Endodermal cell (in vitro differentiated cells): ENCODE measurements around the gene PTPRE. TPM values are rescaled to one million over a fixed set of nuclear protein-coding genes. Genes with fewer than 3 reads are reported as not detected.

Experiments used
- DNase-seq: peaks from one replicate; pipeline ENCODE4 v3.0.0-alpha.2; 2017
- H3K27ac ChIP-seq: 2 replicates; pipeline ENCODE4 v1.5.1; 2013; ENCODE audit warnings: mild to moderate bottlenecking, low read depth, low read length, moderate library complexity
- H3K27me3 ChIP-seq: 2 replicates; pipeline ENCODE4 v1.6.1; 2013; ENCODE audit warnings: mild to moderate bottlenecking, low read length, moderate library complexity; ENCODE audit not compliant: insufficient read depth, control insufficient read depth, poor library complexity, severe bottlenecking
- H3K36me3 ChIP-seq: 2 replicates; pipeline ENCODE4 v1.7.0; 2013; ENCODE audit warnings: mild to moderate bottlenecking, low read length, moderate library complexity; ENCODE audit not compliant: control insufficient read depth, insufficient read depth
- H3K4me1 ChIP-seq: one replicate; pipeline ENCODE4 v1.7.0; 2013; ENCODE audit warnings: low read length; ENCODE audit not compliant: control insufficient read depth, insufficient read depth
- H3K4me3 ChIP-seq: 2 replicates; pipeline ENCODE4 v1.5.1; 2013; ENCODE audit warnings: mild to moderate bottlenecking, low read length, moderate library complexity
- H3K9ac ChIP-seq: 2 replicates; pipeline ENCODE4 v1.6.1; 2013; ENCODE audit warnings: mild to moderate bottlenecking, low read length, moderate library complexity; ENCODE audit not compliant: poor library complexity, severe bottlenecking; ENCODE audit errors: extremely low read depth
- H3K9me3 ChIP-seq: 2 replicates; pipeline ENCODE4 v1.6.1; 2013; ENCODE audit warnings: mild to moderate bottlenecking, low read length, moderate library complexity; ENCODE audit not compliant: control insufficient read depth
- H3K27ac Mint-ChIP-seq: 2 replicates; pipeline ENCODE4 v1.8.0; 2020; ENCODE audit warnings: mixed read lengths
- H3K27me3 Mint-ChIP-seq: 2 replicates; pipeline ENCODE4 v1.8.0; 2021; ENCODE audit warnings: mild to moderate bottlenecking, mixed read lengths; ENCODE audit not compliant: insufficient read depth
- H3K36me3 Mint-ChIP-seq: 2 replicates; pipeline ENCODE4 v1.8.0; 2020; ENCODE audit warnings: low read depth, mixed read lengths
- H3K4me1 Mint-ChIP-seq: 2 replicates; pipeline ENCODE4 v1.8.0; 2020; ENCODE audit warnings: mixed read lengths
- H3K4me3 Mint-ChIP-seq: 2 replicates; pipeline ENCODE4 v1.8.0; 2020; ENCODE audit warnings: mild to moderate bottlenecking, moderate library complexity, mixed read lengths
- H3K9me3 Mint-ChIP-seq: 2 replicates; pipeline ENCODE4 v1.8.0; 2020; ENCODE audit warnings: mild to moderate bottlenecking, mixed read lengths
- WGBS, 2 experiments: methylation state at CpG; one replicate each; pipeline versions ENCODE4 v1.1.5 to v1.1.7; 2013; ENCODE audit warnings: missing lambda C conversion rate in 2 of 2, mixed read lengths in 1 of 2; ENCODE audit not compliant: insufficient coverage in 1 of 2, insufficient read length in 1 of 2; 5-methylcytosine and 5-hydroxymethylcytosine counted together
- total RNA-seq, 2 donors: library from RNA; stranded (reverse); fragmentation: NEBNext Ultra II Directional in 1 of 2; extraction: Animal tissue kit (Norgen Biotek cat#: 25700) in 1 of 2; gene quantifications; 2 replicates in 1 of 2; 3 replicates in 1 of 2; pipeline ENCODE4 v1.2.1, GENCODE V29; 2021
- TF ChIP-seq, protein P1 (sequence below): fragments of 200-600 bp; sonication (generic); conservative IDR thresholded peaks from 2 replicates; pipeline ENCODE4 v1.5.0; 2021; ENCODE audit warnings: antibody characterized with exemption, mild to moderate bottlenecking

The PTPRE gene
- total RNA-seq, 2 donors from 2014 or later, result 0.75 to 3.0 TPM

- H3K9me3 ChIP-seq, result peaks cover 10% of the 10 kb centered on the region
- no peaks in the 10 kb centered on the region for H3K36me3 Mint-ChIP-seq
- DNase-seq, result no peak
- H3K27ac Mint-ChIP-seq, result no peak overlapping the region
- no peaks in the 10 kb centered on the region for H3K27me3 Mint-ChIP-seq
- H3K4me1 Mint-ChIP-seq, result no peaks in the 10 kb centered on the region
- H3K27me3 ChIP-seq, result no peaks in the 10 kb centered on the region
- H3K9ac ChIP-seq, result no peak overlapping the region
- H3K4me3 ChIP-seq, result no peak overlapping the region
- H3K9me3 Mint-ChIP-seq, result peaks cover under 1% of the 10 kb centered on the region
- H3K4me3 Mint-ChIP-seq, result no peak overlapping the region
- H3K4me1 ChIP-seq, result no peaks in the 10 kb centered on the region
- TF ChIP-seq, protein P1, sequence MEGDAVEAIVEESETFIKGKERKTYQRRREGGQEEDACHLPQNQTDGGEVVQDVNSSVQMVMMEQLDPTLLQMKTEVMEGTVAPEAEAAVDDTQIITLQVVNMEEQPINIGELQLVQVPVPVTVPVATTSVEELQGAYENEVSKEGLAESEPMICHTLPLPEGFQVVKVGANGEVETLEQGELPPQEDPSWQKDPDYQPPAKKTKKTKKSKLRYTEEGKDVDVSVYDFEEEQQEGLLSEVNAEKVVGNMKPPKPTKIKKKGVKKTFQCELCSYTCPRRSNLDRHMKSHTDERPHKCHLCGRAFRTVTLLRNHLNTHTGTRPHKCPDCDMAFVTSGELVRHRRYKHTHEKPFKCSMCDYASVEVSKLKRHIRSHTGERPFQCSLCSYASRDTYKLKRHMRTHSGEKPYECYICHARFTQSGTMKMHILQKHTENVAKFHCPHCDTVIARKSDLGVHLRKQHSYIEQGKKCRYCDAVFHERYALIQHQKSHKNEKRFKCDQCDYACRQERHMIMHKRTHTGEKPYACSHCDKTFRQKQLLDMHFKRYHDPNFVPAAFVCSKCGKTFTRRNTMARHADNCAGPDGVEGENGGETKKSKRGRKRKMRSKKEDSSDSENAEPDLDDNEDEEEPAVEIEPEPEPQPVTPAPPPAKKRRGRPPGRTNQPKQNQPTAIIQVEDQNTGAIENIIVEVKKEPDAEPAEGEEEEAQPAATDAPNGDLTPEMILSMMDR, result no peak
- H3K36me3 ChIP-seq, result no peaks in the 10 kb centered on the region
- no peak overlapping the region for H3K27ac ChIP-seq
These were observed 37.6 kb upstream of the PTPRE start for GRCh38 chr10:127869329-127869728.

DNA sequence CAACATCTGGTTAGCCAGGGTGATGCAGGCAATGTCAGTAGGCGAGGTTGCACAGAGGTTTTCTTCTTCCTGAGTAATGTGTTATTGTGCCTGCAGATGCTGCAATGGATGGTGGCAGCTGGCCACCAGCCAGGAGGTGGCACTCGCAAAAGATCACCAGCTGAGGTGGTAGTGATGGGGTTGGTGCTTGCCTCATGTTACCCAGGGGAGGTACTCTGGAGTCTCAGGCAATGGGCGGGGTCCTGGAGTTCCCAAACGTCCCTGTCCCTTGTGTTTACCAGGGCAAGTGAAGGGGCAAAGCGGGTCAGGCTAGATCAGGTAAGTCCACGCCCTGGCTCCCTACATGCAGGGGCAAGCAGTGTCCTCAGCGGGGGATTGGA, 35.3 kb upstream of the PTPRE start:
- Histone ChIP-seq H3K9me3 (peaks cover 9% of the 10 kb centered on the region), H3K4me3 (no peak overlapping the region), H3K9ac (no peak overlapping the region), H3K36me3 (no peaks in the 10 kb centered on the region), H3K4me1 (no peaks in the 10 kb centered on the region), H3K27me3 (no peaks in the 10 kb centered on the region), H3K27ac (no peak overlapping the region)
- TF ChIP-seq, protein P1, result no peak
- no peaks in the 10 kb centered on the region for H3K9me3 Mint-ChIP-seq
- no peaks in the 10 kb centered on the region for H3K4me1 Mint-ChIP-seq
- H3K4me3 Mint-ChIP-seq, result no peak overlapping the region
- H3K36me3 Mint-ChIP-seq, result no peaks in the 10 kb centered on the region
- no peak overlapping the region for H3K27ac Mint-ChIP-seq
- DNase-seq, result no peak
- no peaks in the 10 kb centered on the region for H3K27me3 Mint-ChIP-seq
- 83 to 89% methylated on average over 6 to 7 of the region's 7 CpGs for WGBS, 2 experiments

DNA sequence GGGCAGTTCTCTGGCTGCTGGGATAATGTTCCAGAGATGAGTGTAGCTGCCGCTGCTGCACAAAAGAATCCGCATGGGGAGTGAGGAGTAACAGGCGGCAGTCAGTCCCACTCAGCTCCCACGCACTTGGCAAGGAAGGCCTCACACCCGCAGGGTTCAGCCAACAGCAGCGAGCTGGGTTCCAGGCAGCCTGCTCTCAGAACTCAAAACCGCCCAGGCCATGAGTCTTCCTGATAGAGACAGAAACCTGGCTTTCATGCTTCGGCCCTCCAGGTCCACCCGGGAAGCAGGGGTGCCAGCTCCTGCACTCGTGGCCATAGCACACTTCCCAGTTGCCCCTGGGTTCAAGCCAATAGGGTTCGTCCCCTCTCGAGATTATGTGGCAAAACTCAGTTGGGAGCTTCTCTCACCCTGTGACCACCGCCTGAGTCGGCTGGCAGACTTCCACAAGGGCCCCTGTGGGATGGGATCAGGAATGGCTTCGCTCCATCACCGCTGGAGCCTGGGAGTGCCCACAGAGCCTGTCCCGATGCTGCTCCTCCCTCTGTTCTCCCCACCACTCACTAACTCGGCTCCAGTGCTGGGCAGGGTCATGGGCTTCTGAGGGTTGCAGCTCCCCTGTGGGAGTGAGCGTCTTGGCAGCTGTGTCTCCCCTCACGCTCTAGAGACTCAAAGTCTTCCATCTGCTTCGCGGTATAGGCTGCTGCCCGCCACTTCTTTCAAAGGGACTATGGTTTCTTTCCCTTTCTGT, 34.7 kb upstream of the PTPRE start:
- DNase-seq, result no peak
- no peak overlapping the region for H3K4me3 ChIP-seq
- 91 to 93% methylated on average over 13 to 23 of the region's 23 CpGs for WGBS, 2 experiments
- Mint-ChIP-seq H3K36me3 (no peaks in the 10 kb centered on the region), H3K4me1 (no peaks in the 10 kb centered on the region), H3K27ac (no peak overlapping the region), H3K27me3 (peaks cover 2% of the 10 kb centered on the region), H3K9me3 (no peaks in the 10 kb centered on the region), H3K4me3 (no peak overlapping the region)
- H3K9ac ChIP-seq, result no peak overlapping the region
- no peaks in the 10 kb centered on the region for H3K27me3 ChIP-seq
- H3K4me1 ChIP-seq, result no peaks in the 10 kb centered on the region
- no peaks in the 10 kb centered on the region for H3K36me3 ChIP-seq
- TF ChIP-seq, protein P1, result no peak
- no peak overlapping the region for H3K27ac ChIP-seq
- H3K9me3 ChIP-seq, result peaks cover 9% of the 10 kb centered on the region
